HepG2 (cell line): Measurements from ENCODE around the gene ABTB2. TPM values are rescaled to one million over a fixed set of nuclear protein-coding genes. Genes with fewer than 3 reads are reported as not detected.

Experiments
- FOXJ3 ChIP-seq: sonication (generic); formaldehyde crosslinking; IDR thresholded peaks from 2 replicates; pipeline ENCODE4 v1.4.0; 2020; ENCODE audit warnings: missing genetic modification reagents, mild to moderate bottlenecking, borderline replicate concordance
- HMG20B ChIP-seq: conservative IDR thresholded peaks from 2 replicates; pipeline ENCODE4 v1.6.1; 2016; ENCODE audit warnings: missing genetic modification reagents, missing compliant biosample characterization
- ZKSCAN8 ChIP-seq: IDR thresholded peaks from 2 replicates; pipeline ENCODE4 v1.6.1; 2016; ENCODE audit warnings: borderline replicate concordance, missing genetic modification reagents, missing compliant biosample characterization
- ZNF253 ChIP-seq: sonication (generic); formaldehyde crosslinking; IDR thresholded peaks from 2 replicates; pipeline ENCODE4 v1.8.0; 2022; ENCODE audit warnings: mild to moderate bottlenecking, missing genetic modification reagents, borderline replicate concordance
- ZNF350 ChIP-seq: sonication (generic); formaldehyde crosslinking; IDR thresholded peaks from 2 replicates; pipeline ENCODE4 v1.4.0; 2020; ENCODE audit warnings: mild to moderate bottlenecking, low read depth, missing genetic modification reagents, borderline replicate concordance
- polyA plus RNA-seq, 8 experiments: library from polyadenylated mRNA; depleted of rRNA in 3 of 8; stranded (reverse) in 7 of 8; unstranded in 1 of 8; fragments of >200 nt; fragmentation: Illumina TruSeq in 4 of 8; extraction: Trizol in 4 of 8; gene quantifications; 2 replicates each; pipeline versions ENCODE4 v1.2.1 to v1.2.3, GENCODE V29; 2011 to 2016; ENCODE audit warnings: low read depth in 4 of 8, missing spikeins in 1 of 8, mixed read lengths in 1 of 8; ENCODE audit not compliant: insufficient read depth in 1 of 8
- total RNA-seq, 5 experiments: library from RNA; depleted of rRNA; stranded (reverse); fragments of >200 nt; fragmentation: Illumina TruSeq; extraction: Trizol; gene quantifications; 2 replicates each; pipeline ENCODE4 v1.2.3, GENCODE V29; 2016; ENCODE audit warnings: low read depth in 1 of 5
- TF ChIP-seq, protein P1 (sequence below): sonication (generic); formaldehyde crosslinking; IDR thresholded peaks from 2 replicates; pipeline ENCODE4 v1.4.0; 2020; ENCODE audit warnings: mild to moderate bottlenecking, low read depth, missing genetic modification reagents
- TF ChIP-seq, protein P2 (sequence below): sonication (generic); formaldehyde crosslinking; IDR thresholded peaks from 2 replicates; pipeline ENCODE4 v1.5.1; 2020; ENCODE audit warnings: mild to moderate bottlenecking, missing genetic modification reagents, moderate library complexity
- TF ChIP-seq, protein P3 (sequence below): sonication (generic); formaldehyde crosslinking; IDR thresholded peaks from 2 replicates; pipeline ENCODE4 v1.8.0; 2022; ENCODE audit warnings: mild to moderate bottlenecking, missing genetic modification reagents; ENCODE audit not compliant: insufficient replicate concordance
- TF ChIP-seq, protein P4 (sequence below): sonication (generic); formaldehyde crosslinking; IDR thresholded peaks from 2 replicates; pipeline ENCODE4 v1.9.0; 2021; ENCODE audit warnings: missing genetic modification reagents, mild to moderate bottlenecking, borderline replicate concordance
- TF ChIP-seq, protein P5 (sequence below): sonication (generic); formaldehyde crosslinking; IDR thresholded peaks from 2 replicates; pipeline ENCODE4 v1.4.0; 2020; ENCODE audit warnings: missing genetic modification reagents, borderline replicate concordance

The ABTB2 gene
- total and polyA plus RNA-seq, 2 of the 13 experiments (the other 11 are each of a cell fraction or from before 2014, with no cell fraction given), result 5.1 to 15.4 TPM

DNA sequence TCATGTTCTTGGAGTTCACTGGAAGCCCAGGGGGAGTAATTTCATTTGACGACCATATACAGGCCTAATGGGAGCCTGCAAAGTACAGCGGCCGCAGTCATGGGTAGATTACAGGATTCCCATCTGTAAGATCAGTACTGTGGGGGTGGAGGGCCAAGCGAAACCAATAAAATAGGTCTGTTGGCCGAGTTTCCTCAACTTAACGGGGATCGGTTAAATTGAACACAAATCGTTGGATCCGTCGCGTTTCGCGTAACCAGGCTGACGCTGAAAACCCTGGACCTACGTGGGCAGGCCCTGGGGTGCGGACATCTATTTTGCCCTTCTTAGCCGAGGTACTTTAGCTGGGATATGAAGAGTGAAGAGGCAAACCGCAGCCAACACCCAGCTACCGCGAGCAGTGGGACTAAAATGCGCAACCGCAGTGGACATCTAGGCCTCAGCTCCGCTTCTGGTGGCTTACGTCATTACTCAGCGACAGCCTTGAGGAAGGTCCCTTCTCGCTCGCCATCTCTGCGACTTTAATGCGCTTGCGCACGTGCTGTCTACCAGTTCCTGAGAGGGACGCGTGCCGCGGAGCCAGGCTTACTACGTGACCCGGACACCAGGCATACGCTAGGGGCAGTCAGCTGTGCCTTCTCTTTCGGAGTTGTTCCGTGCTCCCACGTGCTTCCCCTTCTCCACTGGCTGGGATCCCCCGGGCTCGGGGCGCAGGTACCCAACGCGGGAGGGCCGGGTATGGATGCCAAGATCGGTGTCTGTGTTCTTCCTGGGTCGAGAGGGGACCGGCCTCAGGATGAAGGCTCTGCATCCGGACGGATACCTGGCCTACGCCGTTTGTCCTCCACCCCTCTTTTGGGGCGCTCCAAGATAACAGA is 252.5 kb downstream of the ABTB2 start, which contains the start of gene NAT10 (continued):
- TF ChIP-seq ZKSCAN8 (peak; percentile 67), ZNF350 (CRISPR knock-in tag) (peak; percentile 93), FOXJ3 (CRISPR knock-in tag) (0 out of 2 replicates have a peak, but pooled peaks have one; percentile 77), HMG20B (CRISPR knock-in tag) (no peak), ZNF253 (CRISPR knock-in tag) (no peak)
- TF ChIP-seq, protein P1, sequence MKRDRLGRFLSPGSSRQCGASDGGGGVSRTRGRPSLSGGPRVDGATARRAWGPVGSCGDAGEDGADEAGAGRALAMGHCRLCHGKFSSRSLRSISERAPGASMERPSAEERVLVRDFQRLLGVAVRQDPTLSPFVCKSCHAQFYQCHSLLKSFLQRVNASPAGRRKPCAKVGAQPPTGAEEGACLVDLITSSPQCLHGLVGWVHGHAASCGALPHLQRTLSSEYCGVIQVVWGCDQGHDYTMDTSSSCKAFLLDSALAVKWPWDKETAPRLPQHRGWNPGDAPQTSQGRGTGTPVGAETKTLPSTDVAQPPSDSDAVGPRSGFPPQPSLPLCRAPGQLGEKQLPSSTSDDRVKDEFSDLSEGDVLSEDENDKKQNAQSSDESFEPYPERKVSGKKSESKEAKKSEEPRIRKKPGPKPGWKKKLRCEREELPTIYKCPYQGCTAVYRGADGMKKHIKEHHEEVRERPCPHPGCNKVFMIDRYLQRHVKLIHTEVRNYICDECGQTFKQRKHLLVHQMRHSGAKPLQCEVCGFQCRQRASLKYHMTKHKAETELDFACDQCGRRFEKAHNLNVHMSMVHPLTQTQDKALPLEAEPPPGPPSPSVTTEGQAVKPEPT (CRISPR knock-in tag), result peak; percentile 35; the same call in 1 of the 2 replicates
- TF ChIP-seq, protein P2, sequence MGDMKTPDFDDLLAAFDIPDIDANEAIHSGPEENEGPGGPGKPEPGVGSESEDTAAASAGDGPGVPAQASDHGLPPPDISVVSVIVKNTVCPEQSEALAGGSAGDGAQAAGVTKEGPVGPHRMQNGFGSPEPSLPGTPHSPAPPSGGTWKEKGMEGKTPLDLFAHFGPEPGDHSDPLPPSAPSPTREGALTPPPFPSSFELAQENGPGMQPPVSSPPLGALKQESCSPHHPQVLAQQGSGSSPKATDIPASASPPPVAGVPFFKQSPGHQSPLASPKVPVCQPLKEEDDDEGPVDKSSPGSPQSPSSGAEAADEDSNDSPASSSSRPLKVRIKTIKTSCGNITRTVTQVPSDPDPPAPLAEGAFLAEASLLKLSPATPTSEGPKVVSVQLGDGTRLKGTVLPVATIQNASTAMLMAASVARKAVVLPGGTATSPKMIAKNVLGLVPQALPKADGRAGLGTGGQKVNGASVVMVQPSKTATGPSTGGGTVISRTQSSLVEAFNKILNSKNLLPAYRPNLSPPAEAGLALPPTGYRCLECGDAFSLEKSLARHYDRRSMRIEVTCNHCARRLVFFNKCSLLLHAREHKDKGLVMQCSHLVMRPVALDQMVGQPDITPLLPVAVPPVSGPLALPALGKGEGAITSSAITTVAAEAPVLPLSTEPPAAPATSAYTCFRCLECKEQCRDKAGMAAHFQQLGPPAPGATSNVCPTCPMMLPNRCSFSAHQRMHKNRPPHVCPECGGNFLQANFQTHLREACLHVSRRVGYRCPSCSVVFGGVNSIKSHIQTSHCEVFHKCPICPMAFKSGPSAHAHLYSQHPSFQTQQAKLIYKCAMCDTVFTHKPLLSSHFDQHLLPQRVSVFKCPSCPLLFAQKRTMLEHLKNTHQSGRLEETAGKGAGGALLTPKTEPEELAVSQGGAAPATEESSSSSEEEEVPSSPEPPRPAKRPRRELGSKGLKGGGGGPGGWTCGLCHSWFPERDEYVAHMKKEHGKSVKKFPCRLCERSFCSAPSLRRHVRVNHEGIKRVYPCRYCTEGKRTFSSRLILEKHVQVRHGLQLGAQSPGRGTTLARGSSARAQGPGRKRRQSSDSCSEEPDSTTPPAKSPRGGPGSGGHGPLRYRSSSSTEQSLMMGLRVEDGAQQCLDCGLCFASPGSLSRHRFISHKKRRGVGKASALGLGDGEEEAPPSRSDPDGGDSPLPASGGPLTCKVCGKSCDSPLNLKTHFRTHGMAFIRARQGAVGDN (CRISPR knock-in tag), result peak; percentile 98
- TF ChIP-seq, protein P3, sequence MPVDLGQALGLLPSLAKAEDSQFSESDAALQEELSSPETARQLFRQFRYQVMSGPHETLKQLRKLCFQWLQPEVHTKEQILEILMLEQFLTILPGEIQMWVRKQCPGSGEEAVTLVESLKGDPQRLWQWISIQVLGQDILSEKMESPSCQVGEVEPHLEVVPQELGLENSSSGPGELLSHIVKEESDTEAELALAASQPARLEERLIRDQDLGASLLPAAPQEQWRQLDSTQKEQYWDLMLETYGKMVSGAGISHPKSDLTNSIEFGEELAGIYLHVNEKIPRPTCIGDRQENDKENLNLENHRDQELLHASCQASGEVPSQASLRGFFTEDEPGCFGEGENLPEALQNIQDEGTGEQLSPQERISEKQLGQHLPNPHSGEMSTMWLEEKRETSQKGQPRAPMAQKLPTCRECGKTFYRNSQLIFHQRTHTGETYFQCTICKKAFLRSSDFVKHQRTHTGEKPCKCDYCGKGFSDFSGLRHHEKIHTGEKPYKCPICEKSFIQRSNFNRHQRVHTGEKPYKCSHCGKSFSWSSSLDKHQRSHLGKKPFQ, result no peak
- TF ChIP-seq, protein P4, sequence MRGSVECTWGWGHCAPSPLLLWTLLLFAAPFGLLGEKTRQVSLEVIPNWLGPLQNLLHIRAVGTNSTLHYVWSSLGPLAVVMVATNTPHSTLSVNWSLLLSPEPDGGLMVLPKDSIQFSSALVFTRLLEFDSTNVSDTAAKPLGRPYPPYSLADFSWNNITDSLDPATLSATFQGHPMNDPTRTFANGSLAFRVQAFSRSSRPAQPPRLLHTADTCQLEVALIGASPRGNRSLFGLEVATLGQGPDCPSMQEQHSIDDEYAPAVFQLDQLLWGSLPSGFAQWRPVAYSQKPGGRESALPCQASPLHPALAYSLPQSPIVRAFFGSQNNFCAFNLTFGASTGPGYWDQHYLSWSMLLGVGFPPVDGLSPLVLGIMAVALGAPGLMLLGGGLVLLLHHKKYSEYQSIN (CRISPR knock-in tag), result no peak
- TF ChIP-seq, protein P5, sequence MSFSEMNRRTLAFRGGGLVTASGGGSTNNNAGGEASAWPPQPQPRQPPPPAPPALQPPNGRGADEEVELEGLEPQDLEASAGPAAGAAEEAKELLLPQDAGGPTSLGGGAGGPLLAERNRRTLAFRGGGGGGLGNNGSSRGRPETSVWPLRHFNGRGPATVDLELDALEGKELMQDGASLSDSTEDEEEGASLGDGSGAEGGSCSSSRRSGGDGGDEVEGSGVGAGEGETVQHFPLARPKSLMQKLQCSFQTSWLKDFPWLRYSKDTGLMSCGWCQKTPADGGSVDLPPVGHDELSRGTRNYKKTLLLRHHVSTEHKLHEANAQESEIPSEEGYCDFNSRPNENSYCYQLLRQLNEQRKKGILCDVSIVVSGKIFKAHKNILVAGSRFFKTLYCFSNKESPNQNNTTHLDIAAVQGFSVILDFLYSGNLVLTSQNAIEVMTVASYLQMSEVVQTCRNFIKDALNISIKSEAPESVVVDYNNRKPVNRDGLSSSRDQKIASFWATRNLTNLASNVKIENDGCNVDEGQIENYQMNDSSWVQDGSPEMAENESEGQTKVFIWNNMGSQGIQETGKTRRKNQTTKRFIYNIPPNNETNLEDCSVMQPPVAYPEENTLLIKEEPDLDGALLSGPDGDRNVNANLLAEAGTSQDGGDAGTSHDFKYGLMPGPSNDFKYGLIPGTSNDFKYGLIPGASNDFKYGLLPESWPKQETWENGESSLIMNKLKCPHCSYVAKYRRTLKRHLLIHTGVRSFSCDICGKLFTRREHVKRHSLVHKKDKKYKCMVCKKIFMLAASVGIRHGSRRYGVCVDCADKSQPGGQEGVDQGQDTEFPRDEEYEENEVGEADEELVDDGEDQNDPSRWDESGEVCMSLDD (CRISPR knock-in tag), result peak; percentile 76; the same call in 1 of the 2 replicates
